Spinal cord (tissue), 10 donors: ENCODE results near the gene ATG4C. TPM values are rescaled to one million over a fixed set of nuclear protein-coding genes. Genes with fewer than 3 reads are reported as not detected.
A peak's percentile ranks its signal among the peaks of the same experiment; 100 is the strongest.

ENCODE experiments used
- DNase-seq, 6 donors: peaks; one replicate each; pipeline versions ENCODE4 v3.0.0 to v3.0.0-alpha.2; 2013 to 2015; ENCODE audit warnings: low spot score in 6 of 6, low read depth in 4 of 6
- H3K27ac ChIP-seq: one replicate; pipeline ENCODE4 v1.5.1; 2013; ENCODE audit warnings: low read depth, low read length, control low read depth
- H3K27me3 ChIP-seq: one replicate; pipeline ENCODE4 v1.6.1; 2013; ENCODE audit warnings: low read length; ENCODE audit not compliant: control insufficient read depth, insufficient read depth
- H3K36me3 ChIP-seq: one replicate; pipeline ENCODE4 v1.6.1; 2013; ENCODE audit warnings: low read length; ENCODE audit not compliant: control insufficient read depth, insufficient read depth
- H3K4me1 ChIP-seq: one replicate; pipeline ENCODE4 v1.6.1; 2013; ENCODE audit warnings: low read length; ENCODE audit not compliant: control insufficient read depth, insufficient read depth
- H3K4me3 ChIP-seq: one replicate; pipeline ENCODE4 v1.5.1; 2013; ENCODE audit warnings: low read depth, low read length, control low read depth
- H3K9me3 ChIP-seq: one replicate; pipeline ENCODE4 v1.6.1; 2013; ENCODE audit warnings: low read length; ENCODE audit not compliant: control insufficient read depth, insufficient read depth
- WGBS: methylation state at CpG from one replicate; pipeline ENCODE4 v1.1.5; 2013; ENCODE audit warnings: missing lambda C conversion rate; ENCODE audit not compliant: insufficient coverage; 5-methylcytosine and 5-hydroxymethylcytosine counted together
- polyA plus RNA-seq, 2 donors: library from polyadenylated mRNA; unstranded; fragments of 120-200 nt; gene quantifications; one replicate each; pipeline ENCODE4 v1.2.1, GENCODE V29; 2013; ENCODE audit not compliant: insufficient read length in 2 of 2
- total RNA-seq, 2 donors: library from RNA; depleted of rRNA in 1 of 2; stranded (reverse); fragments of 120-200 nt in 1 of 2; fragments of >200 nt in 1 of 2; gene quantifications; one replicate each; pipeline versions ENCODE4 v1.2.3 to v1.2.4, GENCODE V29; 2013 to 2014
- donor health status: healthy.

The ATG4C gene
- total and polyA plus RNA-seq, 4 donors = 12.1 to 27.3 (median 14.3) TPM

GRCh38 chr1:62834400-62834961 is 50.5 kb downstream of the ATG4C start:
- WGBS = no CpG with 5 or more reads among the region's 1 CpG
- Histone ChIP-seq H3K9me3 (no peaks in the 10 kb centered on the region), H3K4me1 (no peaks in the 10 kb centered on the region), H3K27ac (no peak overlapping the region), H3K4me3 (no peak overlapping the region), H3K36me3 (no peaks in the 10 kb centered on the region), H3K27me3 (no peaks in the 10 kb centered on the region)
- DNase-seq = peak in 1 of 6 donors; percentile 33

- Histone ChIP-seq H3K9me3 (no peaks in the 10 kb centered on the region), H3K27me3 (no peaks in the 10 kb centered on the region), H3K36me3 (no peaks in the 10 kb centered on the region), H3K4me1 (no peaks in the 10 kb centered on the region), H3K27ac (no peak overlapping the region), H3K4me3 (no peak overlapping the region)
- no peak for DNase-seq
Measured at GRCh38 chr1:62836856-62837540, 53.1 kb downstream of the ATG4C start.

- Histone ChIP-seq H3K27ac (no peak overlapping the region), H3K36me3 (no peaks in the 10 kb centered on the region), H3K4me3 (no peak overlapping the region), H3K4me1 (no peaks in the 10 kb centered on the region), H3K27me3 (no peaks in the 10 kb centered on the region), H3K9me3 (no peaks in the 10 kb centered on the region)
- no CpG with 5 or more reads among the region's 1 CpG for WGBS
- peak in 1 of 6 donors; percentile 3 for DNase-seq
Measured at GRCh38 chr1:62840555-62840954, 56.6 kb downstream of the ATG4C start.

- no peaks in the 10 kb centered on the region for H3K36me3 ChIP-seq
- H3K4me3 ChIP-seq = no peak overlapping the region
- no peaks in the 10 kb centered on the region for H3K9me3 ChIP-seq
- no peaks in the 10 kb centered on the region for H3K4me1 ChIP-seq
- H3K27me3 ChIP-seq = no peaks in the 10 kb centered on the region
- peak; percentile 67 to 95 (median 77) for DNase-seq
- WGBS = 0% methylated on average over 2 of the region's 3 CpGs
- H3K27ac ChIP-seq = no peak overlapping the region
Measured at GRCh38 chr1:62841587-62842169, 57.7 kb downstream of the ATG4C start.

- Histone ChIP-seq H3K27me3 (no peaks in the 10 kb centered on the region), H3K4me1 (no peaks in the 10 kb centered on the region), H3K36me3 (no peaks in the 10 kb centered on the region), H3K4me3 (no peak overlapping the region), H3K27ac (no peak overlapping the region), H3K9me3 (no peaks in the 10 kb centered on the region)
- DNase-seq = peak in 1 of 6 donors; percentile 1
Measured at GRCh38 chr1:62844030-62844429, 60.1 kb downstream of the ATG4C start.

- no peak overlapping the region for H3K27ac ChIP-seq
- no peak overlapping the region for H3K4me3 ChIP-seq
- no peaks in the 10 kb centered on the region for H3K9me3 ChIP-seq
- no CpG with 5 or more reads among the region's 4 CpGs for WGBS
- H3K36me3 ChIP-seq = no peaks in the 10 kb centered on the region
- no peaks in the 10 kb centered on the region for H3K27me3 ChIP-seq
- H3K4me1 ChIP-seq = no peaks in the 10 kb centered on the region
- DNase-seq = no peak
Measured at GRCh38 chr1:62849031-62849430, 65.1 kb downstream of the ATG4C start.

GRCh38 chr1:62852253-62852652 is 68.3 kb downstream of the ATG4C start:
- DNase-seq = no peak

GRCh38 chr1:62856960-62857359 is 73.0 kb downstream of the ATG4C start:
- no peaks in the 10 kb centered on the region for H3K27me3 ChIP-seq
- H3K4me3 ChIP-seq = no peak overlapping the region
- H3K4me1 ChIP-seq = no peaks in the 10 kb centered on the region
- 90% methylated on average over 7 of the region's 9 CpGs for WGBS
- no peaks in the 10 kb centered on the region for H3K36me3 ChIP-seq
- no peak for DNase-seq
- H3K9me3 ChIP-seq = no peaks in the 10 kb centered on the region
- no peak overlapping the region for H3K27ac ChIP-seq

More at GRCh38 chr1:62852253-62852652, 68.3 kb downstream of the ATG4C start:
- H3K4me1 ChIP-seq = no peaks in the 10 kb centered on the region
- no peaks in the 10 kb centered on the region for H3K9me3 ChIP-seq
- H3K36me3 ChIP-seq = no peaks in the 10 kb centered on the region
- H3K27me3 ChIP-seq = no peaks in the 10 kb centered on the region
- H3K4me3 ChIP-seq = no peak overlapping the region
- H3K27ac ChIP-seq = no peak overlapping the region

- H3K4me1 ChIP-seq = no peaks in the 10 kb centered on the region
- no peaks in the 10 kb centered on the region for H3K9me3 ChIP-seq
- H3K27ac ChIP-seq = no peak overlapping the region
- H3K27me3 ChIP-seq = peaks cover 3% of the 10 kb centered on the region
- H3K36me3 ChIP-seq = no peaks in the 10 kb centered on the region
- no peak for DNase-seq
- no peak overlapping the region for H3K4me3 ChIP-seq
- WGBS = 100% methylated on average over 3 of the region's 3 CpGs
Measured at GRCh38 chr1:62869217-62869754, 85.4 kb downstream of the ATG4C start.

GRCh38 chr1:62870148-62870547 is 86.2 kb downstream of the ATG4C start:
- H3K27me3 ChIP-seq = peaks cover 3% of the 10 kb centered on the region
- H3K4me3 ChIP-seq = no peak overlapping the region
- DNase-seq = no peak
- H3K9me3 ChIP-seq = no peaks in the 10 kb centered on the region
- WGBS = no CpG with 5 or more reads among the region's 1 CpG
- no peaks in the 10 kb centered on the region for H3K36me3 ChIP-seq
- no peaks in the 10 kb centered on the region for H3K4me1 ChIP-seq
- H3K27ac ChIP-seq = no peak overlapping the region
